ENCODE data around the gene PCNX3. TPM values are rescaled to one million over a fixed set of nuclear protein-coding genes. Genes with fewer than 3 reads are reported as not detected.

Gene PCNX3
- polyA plus RNA-seq, 1 experiment: 9.7 TPM

DNA sequence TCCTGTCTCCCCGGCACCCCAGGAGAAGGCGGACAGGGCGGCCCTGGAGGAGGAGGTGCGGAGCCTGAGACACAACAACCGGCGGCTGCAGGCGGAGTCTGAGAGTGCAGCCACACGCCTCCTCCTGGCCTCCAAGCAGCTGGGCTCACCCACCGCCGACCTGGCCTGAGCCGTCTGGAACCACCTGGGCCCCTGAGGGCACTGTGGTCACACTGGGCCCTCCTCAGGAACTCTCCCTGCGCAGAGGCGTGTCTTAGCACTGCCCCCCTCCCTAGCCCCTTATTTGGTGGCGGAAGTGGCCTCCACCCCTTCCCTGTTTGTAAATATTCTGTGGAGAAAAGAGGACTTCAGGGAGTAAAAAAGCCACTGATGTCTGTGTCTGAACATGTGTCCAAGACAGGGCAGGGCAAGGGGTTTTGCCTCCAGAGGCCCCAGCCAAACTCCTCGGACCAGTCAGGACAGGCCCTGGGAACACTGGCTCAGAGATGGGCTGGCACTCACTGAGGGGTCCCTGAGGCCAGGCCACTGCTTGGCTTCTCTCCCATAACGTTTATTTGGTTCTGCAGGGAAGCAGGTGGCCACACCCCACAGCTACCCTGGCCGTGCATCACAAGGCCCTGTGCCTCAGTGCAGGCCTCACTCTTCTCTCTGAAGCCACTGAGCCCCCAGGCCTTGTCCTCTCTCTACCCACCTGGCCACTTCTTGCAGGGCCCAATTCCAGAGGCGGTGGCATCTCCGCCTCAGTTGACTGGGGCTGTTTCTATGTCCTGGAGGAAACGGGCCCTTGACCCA, 35.2 kb downstream of the PCNX3 start:
- ChIA-PET POLR2A (interaction anchor here (0.6 kb wide), 1 partner anchor 58 kb away, joined by 4 read pairs; no protein-coding TSS in a partner anchor), CTCF (interaction anchor here (1.0 kb wide), 1 partner anchor 234 kb away, joined by 3 read pairs; no protein-coding TSS in a partner anchor)
- Histone ChIP-seq H3K9me3 (ENCODE audit: control insufficient read depth, insufficient read depth, low read length) (peaks cover 8% of the 10 kb centered on the region; the same call in 1 of the 2 replicates), H3K4me3 (ENCODE audit: low read depth, low read length) (no peak overlapping the region), H3K27ac (ENCODE audit: low read depth, low read length) (peak overlapping the region; percentile 21), H3K27me3 (ENCODE audit: control insufficient read depth, insufficient read depth, low read length) (no peaks in the 10 kb centered on the region)
- DNase-seq (ENCODE audit: low read depth, low spot score): no peak
- TF ChIP-seq, protein P1, sequence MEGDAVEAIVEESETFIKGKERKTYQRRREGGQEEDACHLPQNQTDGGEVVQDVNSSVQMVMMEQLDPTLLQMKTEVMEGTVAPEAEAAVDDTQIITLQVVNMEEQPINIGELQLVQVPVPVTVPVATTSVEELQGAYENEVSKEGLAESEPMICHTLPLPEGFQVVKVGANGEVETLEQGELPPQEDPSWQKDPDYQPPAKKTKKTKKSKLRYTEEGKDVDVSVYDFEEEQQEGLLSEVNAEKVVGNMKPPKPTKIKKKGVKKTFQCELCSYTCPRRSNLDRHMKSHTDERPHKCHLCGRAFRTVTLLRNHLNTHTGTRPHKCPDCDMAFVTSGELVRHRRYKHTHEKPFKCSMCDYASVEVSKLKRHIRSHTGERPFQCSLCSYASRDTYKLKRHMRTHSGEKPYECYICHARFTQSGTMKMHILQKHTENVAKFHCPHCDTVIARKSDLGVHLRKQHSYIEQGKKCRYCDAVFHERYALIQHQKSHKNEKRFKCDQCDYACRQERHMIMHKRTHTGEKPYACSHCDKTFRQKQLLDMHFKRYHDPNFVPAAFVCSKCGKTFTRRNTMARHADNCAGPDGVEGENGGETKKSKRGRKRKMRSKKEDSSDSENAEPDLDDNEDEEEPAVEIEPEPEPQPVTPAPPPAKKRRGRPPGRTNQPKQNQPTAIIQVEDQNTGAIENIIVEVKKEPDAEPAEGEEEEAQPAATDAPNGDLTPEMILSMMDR (IDR thresholded peaks at IDR 0.05; ENCODE audit: low read depth, low read length): no peak

DNA sequence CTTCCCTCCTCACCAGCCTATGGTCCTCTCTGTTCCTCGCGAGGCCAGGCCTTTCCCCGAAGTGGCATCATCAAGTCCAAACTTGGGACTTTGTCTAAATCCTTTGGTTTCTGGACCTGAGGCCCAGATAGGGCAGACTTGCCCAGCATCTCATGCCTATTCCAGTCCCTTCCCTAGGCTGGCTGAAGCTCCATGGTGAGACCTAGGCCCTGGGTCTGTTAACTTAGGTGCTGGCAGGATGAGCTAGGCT, 35.7 kb downstream of the PCNX3 start:
- H3K4me3 ChIP-seq (ENCODE audit: low read depth, low read length): no peak overlapping the region
- TF ChIP-seq, protein P1 (IDR thresholded peaks at IDR 0.05; ENCODE audit: low read depth, low read length): no peak
- peaks cover 6% of the 10 kb centered on the region; the same call in 1 of the 2 replicates for H3K9me3 ChIP-seq (ENCODE audit: control insufficient read depth, insufficient read depth, low read length)
- ChIA-PET POLR2A (interaction anchor here (1.9 to 3.3 kb wide), 2 partner anchors 12 to 36 kb away, joined by 8 to 24 read pairs; partner anchors contain the start of genes PCNX3 and RELA), CTCF (interaction anchor here (1.0 kb wide), 1 partner anchor 233 kb away, joined by 3 read pairs; no protein-coding TSS in a partner anchor)
- H3K27ac ChIP-seq (ENCODE audit: low read depth, low read length): peak overlapping the region; percentile 21
- H3K27me3 ChIP-seq (ENCODE audit: control insufficient read depth, insufficient read depth, low read length): no peaks in the 10 kb centered on the region
- no peak for DNase-seq (ENCODE audit: low read depth, low spot score)

DNA sequence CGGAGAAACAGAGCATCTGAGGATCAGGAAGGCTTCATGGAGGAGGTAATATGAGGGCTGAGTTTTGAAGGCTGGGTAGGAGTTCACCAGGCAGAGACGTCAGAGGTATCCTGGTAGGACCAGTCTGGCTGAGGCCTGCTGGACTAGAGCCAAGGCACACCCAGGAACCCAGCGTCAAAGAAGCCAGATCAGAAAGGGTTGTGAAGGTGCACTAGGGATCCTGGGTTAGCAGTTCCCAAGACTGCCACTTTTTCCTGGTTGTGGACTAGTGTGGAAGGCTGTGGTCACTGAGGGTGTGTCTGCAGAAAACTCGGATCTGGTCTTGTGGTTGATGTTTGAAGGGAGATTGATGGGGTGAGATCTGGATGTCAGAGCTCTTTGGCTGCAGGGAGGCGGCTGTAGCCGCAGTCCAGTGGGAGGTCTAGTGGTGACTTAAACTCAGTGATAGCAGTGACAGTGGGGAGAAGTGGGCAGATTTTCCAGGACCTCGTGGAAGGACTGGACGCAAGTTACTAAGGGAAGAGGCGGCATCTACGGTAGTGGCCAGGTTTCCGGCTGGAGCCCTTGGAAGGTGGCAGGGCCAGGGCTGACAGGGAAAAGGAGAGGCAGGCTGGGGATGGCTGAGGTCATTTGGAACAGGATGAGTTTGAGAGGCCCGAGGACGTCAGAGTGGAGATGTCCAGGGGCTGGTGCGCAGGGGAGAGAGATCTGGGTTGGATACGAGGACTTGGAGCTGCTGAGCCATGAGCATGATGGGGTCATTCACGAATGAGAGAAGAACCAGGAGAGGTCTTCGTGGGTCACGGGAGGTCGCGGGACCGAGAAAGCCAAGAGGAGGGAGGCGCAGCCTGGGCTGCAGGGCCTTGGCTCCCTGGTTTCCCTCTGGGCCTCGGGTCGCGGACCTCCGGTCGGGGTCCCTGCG, 36.3 kb downstream of the PCNX3 start:
- CTCF ChIA-PET: interaction anchor here (1.0 to 1.2 kb wide), 2 partner anchors 8 to 232 kb away, joined by 3 read pairs; no protein-coding TSS in a partner anchor
- Histone ChIP-seq H3K27me3 (ENCODE audit: control insufficient read depth, insufficient read depth, low read length) (no peaks in the 10 kb centered on the region), H3K27ac (ENCODE audit: low read depth, low read length) (peak overlapping the region; percentile 82), H3K4me3 (ENCODE audit: low read depth, low read length) (peak overlapping the region; percentile 56), H3K9me3 (ENCODE audit: control insufficient read depth, insufficient read depth, low read length) (peaks cover 3% of the 10 kb centered on the region; the same call in 1 of the 2 replicates)
- DNase-seq (ENCODE audit: low read depth, low spot score): no peak
- TF ChIP-seq, protein P1 (IDR thresholded peaks at IDR 0.05; ENCODE audit: low read depth, low read length): no peak
- POLR2A ChIA-PET: interaction anchor here (0.6 to 3.3 kb wide), 7 partner anchors 11 to 402 kb away, joined by 3 to 24 read pairs (median 5); partner anchors contain the start of genes PCNX3, RELA and SIPA1

DNA sequence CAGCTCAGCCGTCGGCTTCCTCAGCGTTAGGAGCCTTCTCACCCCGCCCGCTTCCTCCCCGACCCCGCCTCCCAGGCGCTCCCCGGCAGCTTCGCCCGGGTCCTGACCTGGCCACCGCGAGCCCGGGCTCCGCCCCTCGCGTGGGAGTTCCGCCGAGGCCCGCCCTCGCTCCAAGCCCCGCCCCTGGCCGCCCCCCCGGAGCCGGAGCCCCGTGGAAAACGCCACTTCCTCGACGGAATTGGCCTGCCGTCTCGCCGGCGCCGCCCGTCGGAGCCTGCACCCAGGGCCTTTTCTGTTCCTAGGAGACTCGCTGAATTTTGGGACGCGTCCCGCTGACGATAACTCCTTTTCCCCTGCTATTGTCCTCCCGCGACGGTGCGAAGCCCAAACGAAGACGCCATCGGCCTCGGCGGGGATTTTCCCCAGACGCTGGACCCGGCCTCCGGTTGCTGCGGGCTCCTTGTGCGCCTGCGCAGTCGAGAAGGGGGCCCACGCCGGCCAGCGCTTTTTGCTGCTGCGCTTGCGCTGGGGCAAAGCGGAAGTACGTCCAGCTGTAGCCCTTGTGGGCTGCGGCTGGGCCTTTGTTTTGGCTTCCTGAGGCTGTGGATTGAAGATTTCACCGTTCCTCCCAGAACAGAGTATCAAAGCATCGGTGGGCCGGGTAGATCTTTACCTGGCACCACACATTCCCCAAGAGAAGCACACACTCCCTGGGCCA, 37.1 kb downstream of the PCNX3 start:
- H3K4me3 ChIP-seq (ENCODE audit: low read depth, low read length): peak overlapping the region; percentile 63
- ChIA-PET POLR2A (interaction anchor here (0.5 to 3.3 kb wide), 10 partner anchors 11 to 402 kb away, joined by 3 to 24 read pairs (median 4); partner anchors contain the start of genes PCNX3, RELA, SIPA1 and ZNRD2), CTCF (interaction anchor here (0.6 to 1.2 kb wide), 3 partner anchors 9 to 235 kb away, joined by 3 to 4 read pairs (median 4); partner anchors contain the start of gene FIBP)
- TF ChIP-seq, protein P1 (IDR thresholded peaks at IDR 0.05; ENCODE audit: low read depth, low read length): no peak
- no peaks in the 10 kb centered on the region for H3K27me3 ChIP-seq (ENCODE audit: control insufficient read depth, insufficient read depth, low read length)
- peak overlapping the region; percentile 98 for H3K27ac ChIP-seq (ENCODE audit: low read depth, low read length)
- no peaks in the 10 kb centered on the region for H3K9me3 ChIP-seq (ENCODE audit: control insufficient read depth, insufficient read depth, low read length)
- peak; percentile 89 for DNase-seq (ENCODE audit: low read depth, low spot score)

Data from AG04450 (cell line).